Measurements from ENCODE around the gene SPTBN1.
"Not testable (repeated sequence)": the region's sequence is repeated elsewhere in the genome, so short reads cannot be mapped to it uniquely, and the experiment has no call there.

SPTBN1 gene

GRCh38 chr2:54516842-54517241, 60.7 kb downstream of the SPTBN1 start:
- Histone ChIP-seq H3K4me3 (ENCODE audit: low read length, poor library complexity, severe bottlenecking) (no peak overlapping the region), H3K4me2 (ENCODE audit: low read depth, low read length, poor library complexity, severe bottlenecking) (no peak overlapping the region), H2AFZ (ENCODE audit: low read length) (no peak overlapping the region), H3K79me2 (ENCODE audit: insufficient read depth, low read length) (no peaks in the 10 kb centered on the region), H4K20me1 (ENCODE audit: insufficient read depth, low read length, poor library complexity, severe bottlenecking) (no peaks in the 10 kb centered on the region), H3K9me3 (ENCODE audit: insufficient read depth, low read depth, low read length) (no peaks in the 10 kb centered on the region), H3K27me3 (ENCODE audit: insufficient read depth, low read length, poor library complexity, severe bottlenecking) (no peaks in the 10 kb centered on the region), H3K9me2 (replicated peaks; ENCODE audit: low read depth, low read length) (no peaks in the 10 kb centered on the region), H3K4me1 (ENCODE audit: insufficient read depth, low read length, poor library complexity, severe bottlenecking) (peaks cover 4% of the 10 kb centered on the region), H3K9ac (ENCODE audit: low read depth, low read length, poor library complexity, severe bottlenecking) (no peak overlapping the region), H3F3A (ENCODE audit: low read depth) (no peaks in the 10 kb centered on the region), H3K36me3 (ENCODE audit: insufficient read depth, low read length) (no peaks in the 10 kb centered on the region)
- TF ChIP-seq EZH2phosphoT487 (IDR thresholded peaks at IDR 0.05; ENCODE audit: borderline replicate concordance) (no peak), CTCF (conservative IDR thresholded peaks at IDR 0.05; ENCODE audit: low read length) (no peak)

- H3K9ac ChIP-seq (ENCODE audit: low read depth, low read length, poor library complexity, severe bottlenecking); H3K4me2 ChIP-seq (ENCODE audit: low read depth, low read length, poor library complexity, severe bottlenecking); H3K36me3 ChIP-seq (ENCODE audit: insufficient read depth, low read length); H4K20me1 ChIP-seq (ENCODE audit: insufficient read depth, low read length, poor library complexity, severe bottlenecking); H3K4me3 ChIP-seq (ENCODE audit: low read length, poor library complexity, severe bottlenecking); H3F3A ChIP-seq (ENCODE audit: low read depth); H3K9me2 ChIP-seq (replicated peaks; ENCODE audit: low read depth, low read length); H3K27me3 ChIP-seq (ENCODE audit: insufficient read depth, low read length, poor library complexity, severe bottlenecking); H3K79me2 ChIP-seq (ENCODE audit: insufficient read depth, low read length); H3K9me3 ChIP-seq (ENCODE audit: insufficient read depth, low read depth, low read length); H2AFZ ChIP-seq (ENCODE audit: low read length); H3K4me1 ChIP-seq (ENCODE audit: insufficient read depth, low read length, poor library complexity, severe bottlenecking): not testable (repeated sequence)
These were observed 61.9 kb downstream of the SPTBN1 start for GRCh38 chr2:54518016-54518415.

- Histone ChIP-seq H3K9ac (ENCODE audit: low read depth, low read length, poor library complexity, severe bottlenecking) (no peak overlapping the region), H3K36me3 (ENCODE audit: insufficient read depth, low read length) (no peaks in the 10 kb centered on the region), H2AFZ (ENCODE audit: low read length) (no peak overlapping the region), H3K4me3 (ENCODE audit: low read length, poor library complexity, severe bottlenecking) (no peak overlapping the region), H3K9me2 (replicated peaks; ENCODE audit: low read depth, low read length) (no peaks in the 10 kb centered on the region), H3F3A (ENCODE audit: low read depth) (no peaks in the 10 kb centered on the region), H4K20me1 (ENCODE audit: insufficient read depth, low read length, poor library complexity, severe bottlenecking) (no peaks in the 10 kb centered on the region), H3K79me2 (ENCODE audit: insufficient read depth, low read length) (peaks cover 5% of the 10 kb centered on the region; the same call in 1 of the 2 replicates), H3K4me1 (ENCODE audit: insufficient read depth, low read length, poor library complexity, severe bottlenecking) (peaks cover 6% of the 10 kb centered on the region), H3K27me3 (ENCODE audit: insufficient read depth, low read length, poor library complexity, severe bottlenecking) (no peaks in the 10 kb centered on the region), H3K9me3 (ENCODE audit: insufficient read depth, low read depth, low read length) (no peaks in the 10 kb centered on the region), H3K4me2 (ENCODE audit: low read depth, low read length, poor library complexity, severe bottlenecking) (no peak overlapping the region)
- TF ChIP-seq EZH2phosphoT487 (IDR thresholded peaks at IDR 0.05; ENCODE audit: borderline replicate concordance) (no peak), CTCF (conservative IDR thresholded peaks at IDR 0.05; ENCODE audit: low read length) (no peak)
These were observed 62.3 kb downstream of the SPTBN1 start for GRCh38 chr2:54518430-54518829.

- Histone ChIP-seq H3K9me3 (ENCODE audit: insufficient read depth, low read depth, low read length) (no peaks in the 10 kb centered on the region), H3K4me3 (ENCODE audit: low read length, poor library complexity, severe bottlenecking) (no peak overlapping the region), H3K9me2 (replicated peaks; ENCODE audit: low read depth, low read length) (no peaks in the 10 kb centered on the region), H3K4me1 (ENCODE audit: insufficient read depth, low read length, poor library complexity, severe bottlenecking) (peaks cover 6% of the 10 kb centered on the region), H2AFZ (ENCODE audit: low read length) (no peak overlapping the region), H3K27me3 (ENCODE audit: insufficient read depth, low read length, poor library complexity, severe bottlenecking) (no peaks in the 10 kb centered on the region), H3K79me2 (ENCODE audit: insufficient read depth, low read length) (peaks cover 8% of the 10 kb centered on the region; the same call in 1 of the 2 replicates), H4K20me1 (ENCODE audit: insufficient read depth, low read length, poor library complexity, severe bottlenecking) (no peaks in the 10 kb centered on the region), H3K4me2 (ENCODE audit: low read depth, low read length, poor library complexity, severe bottlenecking) (no peak overlapping the region), H3F3A (ENCODE audit: low read depth) (no peaks in the 10 kb centered on the region), H3K36me3 (ENCODE audit: insufficient read depth, low read length) (no peaks in the 10 kb centered on the region), H3K9ac (ENCODE audit: low read depth, low read length, poor library complexity, severe bottlenecking) (no peak overlapping the region)
- TF ChIP-seq CTCF (conservative IDR thresholded peaks at IDR 0.05; ENCODE audit: low read length) (no peak), EZH2phosphoT487 (IDR thresholded peaks at IDR 0.05; ENCODE audit: borderline replicate concordance) (no peak)
These were observed 63.8 kb downstream of the SPTBN1 start for GRCh38 chr2:54519841-54520459.
